CD4-positive, alpha-beta T cell treated with Interferon gamma for 1 hour (primary cell): Measurements from ENCODE around the gene ERN2.
A peak's percentile ranks its signal among the peaks of the same experiment; 100 is the strongest.

Source experiments
- DNase-seq: peaks from one replicate; pipeline ENCODE4 v3.0.0-alpha.2; 2020

ERN2 gene

GRCh38 chr16:23716484-23716883 is 3.5 kb upstream of the ERN2 start:
- no peak for DNase-seq

GRCh38 chr16:23711785-23712184 is 1.2 kb downstream of the ERN2 start:
- no peak for DNase-seq

- DNase-seq: no peak
Observed at GRCh38 chr16:23710504-23710903, 2.5 kb downstream of the ERN2 start.

- no peak for DNase-seq
Observed at GRCh38 chr16:23710008-23710407, 3.0 kb downstream of the ERN2 start.

GRCh38 chr16:23709536-23709935 is 3.5 kb downstream of the ERN2 start:
- no peak for DNase-seq

GRCh38 chr16:23706439-23706838 is 6.6 kb downstream of the ERN2 start:
- no peak for DNase-seq

- DNase-seq: no peak
Observed at GRCh38 chr16:23705517-23705902, 7.5 kb downstream of the ERN2 start.

- no peak for DNase-seq
Observed at GRCh38 chr16:23704772-23705516, 8.1 kb downstream of the ERN2 start.

- no peak for DNase-seq
Observed at GRCh38 chr16:23702951-23703350, 10.1 kb downstream of the ERN2 start.

GRCh38 chr16:23701045-23701444 is 12.0 kb downstream of the ERN2 start:
- DNase-seq: no peak

GRCh38 chr16:23700509-23700908 is 12.5 kb downstream of the ERN2 start:
- no peak for DNase-seq

- DNase-seq: no peak
Observed at GRCh38 chr16:23700093-23700492, 12.9 kb downstream of the ERN2 start.

- DNase-seq: peak; percentile 22
Observed at GRCh38 chr16:23699100-23699499, 13.9 kb downstream of the ERN2 start.

- DNase-seq: no peak
Observed at GRCh38 chr16:23695756-23696155, 17.3 kb downstream of the ERN2 start.

- DNase-seq: no peak
Observed at GRCh38 chr16:23694644-23695373, 18.2 kb downstream of the ERN2 start.

- no peak for DNase-seq
Observed at GRCh38 chr16:23694265-23694643, 18.8 kb downstream of the ERN2 start.

- no peak for DNase-seq
Observed at GRCh38 chr16:23692190-23692837, 20.7 kb downstream of the ERN2 start.

- DNase-seq: no peak
Observed at GRCh38 chr16:23691483-23692189, 21.4 kb downstream of the ERN2 start.

GRCh38 chr16:23690771-23691482 is 22.1 kb downstream of the ERN2 start:
- no peak for DNase-seq

GRCh38 chr16:23689442-23690187 is 23.4 kb downstream of the ERN2 start:
- DNase-seq: no peak

GRCh38 chr16:23687034-23687808 is 25.8 kb downstream of the ERN2 start:
- no peak for DNase-seq
